Upper lobe of left lung (tissue), 6 donors: ENCODE measurements around the gene RGN. TPM values are rescaled to one million over a fixed set of nuclear protein-coding genes. Genes with fewer than 3 reads are reported as not detected.
"Not testable (repeated sequence)": the region's sequence is repeated elsewhere in the genome, so short reads cannot be mapped to it uniquely, and the experiment has no call there.

Experiments used
- ATAC-seq, 2 donors: fragments of 200-7000 bp; cut with Tn5 transposase; one replicate each; pipeline ENCODE4 v1.9.1; 2022; ENCODE audit warnings: mild to moderate bottlenecking in 2 of 2, moderate library complexity in 2 of 2; ENCODE audit not compliant: low FRiP score in 2 of 2
- DNase-seq, 2 donors: peaks; one replicate each; pipeline ENCODE4 v3.0.0-alpha.2; 2019 to 2020
- H3K27ac ChIP-seq, 4 donors: fragments of 200-600 bp; sonication (generic); one replicate each; pipeline ENCODE4 v1.5.1; 2016 to 2019
- H3K27me3 ChIP-seq, 4 donors: fragments of 200-600 bp; sonication (generic); one replicate each; pipeline ENCODE4 v1.5.1; 2017 to 2019
- H3K36me3 ChIP-seq, 4 donors: fragments of 200-600 bp; sonication (generic); one replicate each; pipeline ENCODE4 v1.5.1; 2016 to 2019
- H3K4me1 ChIP-seq, 4 donors: fragments of 200-600 bp; sonication (generic); one replicate each; pipeline ENCODE4 v1.5.1; 2018 to 2019
- H3K4me3 ChIP-seq, 4 donors: fragments of 200-600 bp; sonication (generic); one replicate each; pipeline ENCODE4 v1.5.1; 2017 to 2019; ENCODE audit warnings: mild to moderate bottlenecking in 2 of 4, moderate library complexity in 1 of 4
- H3K9me3 ChIP-seq, 4 donors: fragments of 200-600 bp; sonication (generic); one replicate each; pipeline ENCODE4 v1.5.1; 2018 to 2019
- EP300 ChIP-seq, 4 donors: sonication (generic); formaldehyde crosslinking; IDR thresholded peaks; one replicate each; pipeline ENCODE4 v1.5.1; 2017; ENCODE audit warnings: antibody characterized with exemption in 4 of 4, control low read depth in 2 of 4
- POLR2A ChIP-seq, 4 donors: fragments of 450-650 bp; IDR thresholded peaks; one replicate each; pipeline ENCODE4 v1.5.1; 2016 to 2017; ENCODE audit warnings: antibody characterized with exemption in 4 of 4, mild to moderate bottlenecking in 2 of 4
- POLR2AphosphoS5 ChIP-seq, 2 donors: sonication (generic); formaldehyde crosslinking; IDR thresholded peaks; one replicate each; pipeline ENCODE4 v1.5.1; 2017; ENCODE audit warnings: antibody characterized with exemption in 2 of 2
- WGBS, 2 donors: methylation state at CpG; one replicate each; pipeline ENCODE4 v1.1.5; 2017 to 2018; 5-methylcytosine and 5-hydroxymethylcytosine counted together
- small RNA-seq, 4 donors: library from RNA; depleted of rRNA; stranded (forward); fragments of <200 nt; gene quantifications; one replicate each; pipeline ENCODE3, GENCODE V24; 2016
- total RNA-seq, 6 donors: library from RNA; depleted of rRNA in 4 of 6; stranded (reverse); fragments of >200 nt in 4 of 6; gene quantifications; one replicate each; pipeline versions ENCODE4 v1.1.0 to v1.2.1, GENCODE V29; 2016 to 2021
- TF ChIP-seq, protein P1 (sequence below), 6 experiments: fragments of 450-650 bp in 4 of 6; fragments of 200-600 bp in 2 of 6; sonication (generic) in 2 of 6; IDR thresholded peaks; one replicate each; pipeline ENCODE4 v1.5.1; 2016 to 2019; ENCODE audit warnings: antibody characterized with exemption in 6 of 6
- donor health status: DM: no; HTN: no; CAD: no; lungs with moderate emphysema.
- donor health status: DM: no; HTN: yes; CAD: no; lungs with severe emphysema.

RGN gene
- total RNA-seq, 6 donors from 2014 or later = 7.3 to 51.3 (median 9.6) TPM

DNA sequence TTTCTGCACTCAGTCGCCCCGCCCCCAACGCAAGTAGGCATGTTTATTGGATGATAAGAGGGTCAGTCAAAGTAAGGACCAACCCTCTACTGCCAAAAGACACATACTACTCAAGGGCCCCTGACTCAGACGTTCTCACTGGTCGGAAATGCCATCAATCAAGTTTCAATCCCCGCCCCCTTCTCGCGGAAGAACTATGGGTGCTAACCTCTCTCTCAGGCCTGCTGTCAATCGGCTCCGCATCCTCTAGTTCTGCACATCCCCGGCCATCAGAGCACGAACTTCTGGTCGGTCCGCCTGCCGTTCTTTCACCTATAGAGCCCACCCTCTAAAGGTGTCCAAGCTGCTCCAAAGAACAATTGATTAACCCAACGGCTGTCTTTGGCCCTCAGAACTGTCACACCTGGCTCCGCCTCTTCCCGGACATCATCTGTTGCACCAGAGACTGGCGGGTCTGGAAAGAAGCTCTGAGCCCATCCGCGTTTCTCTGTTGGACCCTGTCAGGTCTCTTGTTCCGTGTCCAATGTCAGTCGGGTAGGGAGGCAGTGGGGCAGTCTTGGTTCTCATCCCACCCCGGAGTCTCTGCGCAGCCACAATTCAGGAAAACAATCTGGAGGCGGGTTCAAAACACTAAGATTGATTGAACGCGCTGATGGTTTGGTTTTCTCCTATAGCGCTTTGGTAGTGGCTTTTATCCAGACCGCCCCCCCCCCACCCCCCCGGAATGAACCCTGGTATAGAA lies 51.1 kb downstream of the RGN start:
- Histone ChIP-seq H3K9me3 (peaks cover 0 to 8% (median 0%) of the 10 kb centered on the region in 4 donors), H3K4me1 (peaks cover 0 to 9% (median 4%) of the 10 kb centered on the region in 4 donors), H3K36me3 (no peaks in the 10 kb centered on the region), H3K4me3 (peak overlapping the region; percentile 47 to 62 (median 54)), H3K27me3 (no peaks in the 10 kb centered on the region), H3K27ac (peak overlapping the region; percentile 65 to 84 (median 82))
- 0 to 22% methylated on average over 9 to 31 of the region's 31 CpGs for WGBS, 2 donors
- TF ChIP-seq, protein P1, sequence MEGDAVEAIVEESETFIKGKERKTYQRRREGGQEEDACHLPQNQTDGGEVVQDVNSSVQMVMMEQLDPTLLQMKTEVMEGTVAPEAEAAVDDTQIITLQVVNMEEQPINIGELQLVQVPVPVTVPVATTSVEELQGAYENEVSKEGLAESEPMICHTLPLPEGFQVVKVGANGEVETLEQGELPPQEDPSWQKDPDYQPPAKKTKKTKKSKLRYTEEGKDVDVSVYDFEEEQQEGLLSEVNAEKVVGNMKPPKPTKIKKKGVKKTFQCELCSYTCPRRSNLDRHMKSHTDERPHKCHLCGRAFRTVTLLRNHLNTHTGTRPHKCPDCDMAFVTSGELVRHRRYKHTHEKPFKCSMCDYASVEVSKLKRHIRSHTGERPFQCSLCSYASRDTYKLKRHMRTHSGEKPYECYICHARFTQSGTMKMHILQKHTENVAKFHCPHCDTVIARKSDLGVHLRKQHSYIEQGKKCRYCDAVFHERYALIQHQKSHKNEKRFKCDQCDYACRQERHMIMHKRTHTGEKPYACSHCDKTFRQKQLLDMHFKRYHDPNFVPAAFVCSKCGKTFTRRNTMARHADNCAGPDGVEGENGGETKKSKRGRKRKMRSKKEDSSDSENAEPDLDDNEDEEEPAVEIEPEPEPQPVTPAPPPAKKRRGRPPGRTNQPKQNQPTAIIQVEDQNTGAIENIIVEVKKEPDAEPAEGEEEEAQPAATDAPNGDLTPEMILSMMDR (IDR thresholded peaks at IDR 0.05) = no peak
- peak; percentile 34 to 70 for TF ChIP-seq POLR2AphosphoS5 (IDR thresholded peaks at IDR 0.05)
- TF ChIP-seq EP300 (IDR thresholded peaks at IDR 0.05) = no peak
- peak in 2 of 4 donors; percentile 34 to 57 for TF ChIP-seq POLR2A (IDR thresholded peaks at IDR 0.05)
- peak; percentile 94 to 100 for ATAC-seq
- DNase-seq = peak in 1 of 2 donors; percentile 88

DNA sequence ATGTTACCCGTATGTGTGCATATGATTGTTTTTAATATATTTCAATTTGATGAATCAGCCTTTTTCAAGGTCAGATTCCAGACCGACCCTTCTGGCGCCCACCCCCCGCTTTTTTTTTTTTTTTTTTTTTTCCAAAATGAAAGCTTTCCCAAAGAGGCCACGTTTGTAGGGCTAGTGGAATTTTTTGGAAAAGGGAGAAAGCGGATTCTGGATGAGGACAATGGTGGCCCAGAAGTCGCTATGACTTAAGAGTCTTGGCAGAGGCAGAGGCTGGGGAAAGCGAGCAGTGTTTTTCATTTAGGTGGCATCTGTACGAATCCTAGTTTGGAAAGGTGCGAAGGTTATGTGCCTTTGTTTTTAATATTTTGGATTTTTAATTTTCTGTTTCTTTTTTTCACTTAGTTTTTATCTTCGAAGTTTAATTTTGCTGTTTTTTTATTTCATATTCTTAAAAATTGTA lies 51.7 kb downstream of the RGN start:
- H3K27ac ChIP-seq = peak overlapping the region; percentile 65 to 84 (median 82)
- H3K4me3 ChIP-seq = peak overlapping the region in 3 of 4 donors; percentile 52 to 62 (median 57)
- H3K36me3 ChIP-seq = no peaks in the 10 kb centered on the region
- TF ChIP-seq POLR2A (IDR thresholded peaks at IDR 0.05) = no peak
- TF ChIP-seq EP300 (IDR thresholded peaks at IDR 0.05) = no peak
- TF ChIP-seq POLR2AphosphoS5 (IDR thresholded peaks at IDR 0.05) = no peak
- TF ChIP-seq, protein P1 (IDR thresholded peaks at IDR 0.05) = no peak
- DNase-seq = no peak
- no peaks in the 10 kb centered on the region for H3K27me3 ChIP-seq
- peaks cover 0 to 8% (median 0%) of the 10 kb centered on the region in 4 donors for H3K9me3 ChIP-seq
- peaks cover 0 to 9% (median 4%) of the 10 kb centered on the region in 4 donors for H3K4me1 ChIP-seq
- ATAC-seq = no peak
- WGBS, 2 donors = 27 to 48% methylated on average over 11 of the region's 11 CpGs

DNA sequence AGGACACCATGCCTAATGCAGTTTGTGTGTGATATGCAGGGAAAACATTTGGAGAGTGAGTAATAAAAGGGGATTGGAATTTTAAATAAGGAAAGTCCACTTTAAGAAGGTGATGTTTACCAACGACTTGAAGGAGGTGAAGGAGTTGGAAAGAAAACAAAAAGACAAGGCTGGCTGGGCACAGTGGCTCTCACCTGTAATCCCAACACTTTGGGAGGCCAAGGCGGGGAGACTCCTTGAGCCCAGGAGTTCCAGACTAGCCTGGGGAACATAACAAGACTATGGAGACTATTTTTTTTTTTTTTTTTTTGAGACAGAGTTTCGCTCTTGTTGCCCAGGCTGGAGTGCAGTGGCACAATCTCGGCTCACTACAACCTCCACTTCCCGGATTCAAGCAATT lies 55.2 kb downstream of the RGN start:
- H3K36me3 ChIP-seq = no peaks in the 10 kb centered on the region
- TF ChIP-seq EP300 (IDR thresholded peaks at IDR 0.05) (no peak), POLR2A (IDR thresholded peaks at IDR 0.05) (no peak), POLR2AphosphoS5 (IDR thresholded peaks at IDR 0.05) (no peak)
- TF ChIP-seq, protein P1 (IDR thresholded peaks at IDR 0.05) = no peak
- ATAC-seq = no peak
- no peak overlapping the region for H3K4me3 ChIP-seq
- 64% methylated on average over 5 of the region's 5 CpGs for WGBS, 2 donors
- H3K27me3 ChIP-seq = no peaks in the 10 kb centered on the region
- peak overlapping the region in 1 of 4 donors; percentile 12 for H3K27ac ChIP-seq
- H3K9me3 ChIP-seq = peaks cover 0 to 8% (median 0%) of the 10 kb centered on the region in 4 donors
- DNase-seq = peak in 1 of 2 donors; percentile 48
- H3K4me1 ChIP-seq = peaks cover 0 to 6% (median 4%) of the 10 kb centered on the region in 4 donors

DNA sequence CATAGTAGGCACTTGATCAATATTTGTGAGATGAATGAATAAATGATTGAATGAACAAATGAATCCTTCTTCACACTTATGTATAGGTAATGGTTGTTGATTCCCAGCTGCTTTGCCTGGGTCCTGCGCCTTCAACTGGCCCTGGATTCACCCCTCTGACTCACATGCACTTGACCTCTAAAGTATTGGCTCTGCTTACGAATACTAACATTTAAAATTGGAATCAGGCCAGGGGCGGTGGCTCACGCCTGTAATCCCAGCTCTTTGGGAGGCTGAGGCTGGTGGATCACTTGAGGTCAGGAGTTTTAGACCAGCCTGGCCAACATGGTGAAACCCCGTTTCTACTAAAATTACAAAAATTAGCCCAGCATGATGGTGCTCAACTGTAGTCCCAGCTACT lies 57.4 kb downstream of the RGN start:
- not testable (repeated sequence) for H3K9me3 ChIP-seq, H3K27ac ChIP-seq, H3K4me1 ChIP-seq, H3K4me3 ChIP-seq, H3K36me3 ChIP-seq, H3K27me3 ChIP-seq
- peak in 1 of 2 donors; percentile 31 for DNase-seq
- 62 to 100% methylated on average over 1 to 5 of the region's 5 CpGs for WGBS, 2 donors
- ATAC-seq = peak in 1 of 2 donors; percentile 32

DNA sequence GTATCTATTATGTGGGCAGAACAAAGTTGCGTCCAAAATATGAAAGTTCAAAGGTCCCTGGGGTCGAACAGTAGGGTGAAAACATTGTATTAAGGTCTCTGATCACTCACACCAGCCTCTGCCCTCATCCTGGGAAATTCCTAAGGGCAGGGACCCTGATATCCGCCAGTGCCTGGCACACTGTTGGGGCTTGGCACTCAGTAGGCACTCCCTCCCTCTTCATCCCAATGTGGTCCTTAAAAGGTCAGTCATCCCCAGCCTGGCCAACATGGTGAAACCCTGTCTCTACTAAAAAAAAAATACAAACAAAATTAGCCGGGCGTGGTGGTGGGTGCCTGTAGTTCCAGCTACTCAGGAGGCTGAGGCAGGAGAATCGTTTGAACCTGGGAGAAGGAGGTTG lies 59.9 kb downstream of the RGN start:
- Histone ChIP-seq H3K36me3 (peaks cover 0 to 3% (median 0%) of the 10 kb centered on the region in 4 donors), H3K27ac (no peak overlapping the region), H3K27me3 (no peaks in the 10 kb centered on the region), H3K4me3 (no peak overlapping the region), H3K9me3 (no peaks in the 10 kb centered on the region), H3K4me1 (peaks cover 0 to under 1% (median 0%) of the 10 kb centered on the region in 4 donors)
- 82 to 95% methylated on average over 5 to 6 of the region's 6 CpGs for WGBS, 2 donors
- no peak for DNase-seq
- TF ChIP-seq, protein P1 (IDR thresholded peaks at IDR 0.05) = no peak
- no peak for TF ChIP-seq POLR2A (IDR thresholded peaks at IDR 0.05)
- TF ChIP-seq EP300 (IDR thresholded peaks at IDR 0.05) = no peak
- TF ChIP-seq POLR2AphosphoS5 (IDR thresholded peaks at IDR 0.05) = no peak
- no peak for ATAC-seq

Small RNA genes lying within 50 kb of the gene (small RNA-seq; reads per million reads assigned to genes)
- 0 reads per million in 4 donors for gene RNU12-2P
- gene RNU6-1189P = 0 reads per million in 4 donors

Other genes starting within 250 kb of the RGN start
- gene RP2, start 241.4 kb upstream of the RGN start, total RNA-seq = 10 to 100 TPM in 4 of 6 donors, 1 to 10 TPM in 2; 3.1 to 22.0 (median 15.0) TPM
- gene JADE3, start 166.0 kb upstream of the RGN start, total RNA-seq = 10 to 100 TPM in 1 of 6 donors, 1 to 10 TPM in 5; 4.2 to 10.7 (median 7.8) TPM
- 10 to 100 TPM; 41.9 to 77.5 (median 66.7) TPM for gene NDUFB11, start 66.3 kb downstream of the RGN start, total RNA-seq
- 10 to 100 TPM; 29.2 to 59.7 (median 32.5) TPM for gene RBM10, start 66.8 kb downstream of the RGN start, total RNA-seq
- 100 to 1,000 TPM; 128 to 186 (median 173) TPM for gene UBA1, start 115.4 kb downstream of the RGN start, total RNA-seq
- 10 to 100 TPM; 59.2 to 91.0 (median 78.5) TPM for gene CDK16, start 140.2 kb downstream of the RGN start, total RNA-seq
- 100 to 1,000 TPM in 1 of 6 donors, 10 to 100 TPM in 5; 42.9 to 103 (median 60.0) TPM for gene USP11, start 154.6 kb downstream of the RGN start, total RNA-seq